Suprapubic skin (tissue), 3 donors: ENCODE measurements around the gene IL4I1.

Source experiments
- EP300 ChIP-seq: sonication (generic); formaldehyde crosslinking; IDR thresholded peaks from one replicate; pipeline ENCODE4 v1.6.1; 2017; ENCODE audit warnings: antibody characterized with exemption
- POLR2A ChIP-seq, 2 donors: fragments of 450-650 bp; IDR thresholded peaks; one replicate each; pipeline ENCODE4 v1.6.1; 2017; ENCODE audit warnings: antibody characterized with exemption in 2 of 2, mild to moderate bottlenecking in 2 of 2, moderate library complexity in 2 of 2
- TF ChIP-seq, protein P1 (sequence below), 2 donors: fragments of 200-600 bp in 1 of 2; fragments of 450-650 bp in 1 of 2; sonication (generic) in 1 of 2; IDR thresholded peaks; one replicate each; pipeline ENCODE4 v1.5.1; 2016 to 2019; ENCODE audit warnings: antibody characterized with exemption in 2 of 2, mild to moderate bottlenecking in 1 of 2, moderate library complexity in 1 of 2

DNA sequence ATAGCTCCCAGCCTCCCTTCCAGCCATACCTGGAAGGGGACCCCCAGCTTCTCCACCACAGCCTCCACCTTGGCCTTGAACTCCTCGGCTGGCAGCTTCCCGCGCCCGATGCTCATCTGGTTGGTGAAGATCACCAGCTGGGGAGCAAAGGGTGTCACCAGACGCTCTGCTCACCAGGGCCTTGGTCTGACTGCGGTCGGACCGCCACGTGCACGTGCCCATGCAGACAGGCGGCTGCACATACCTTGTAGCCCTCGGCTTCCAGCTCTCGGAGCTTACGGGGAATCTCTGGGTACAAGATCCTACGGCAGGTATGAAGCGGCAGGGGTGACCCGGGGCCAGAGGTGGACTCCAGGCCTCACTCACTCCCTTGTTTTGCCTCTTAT, 32.8 kb downstream of the IL4I1 start:
- TF ChIP-seq, protein P1, sequence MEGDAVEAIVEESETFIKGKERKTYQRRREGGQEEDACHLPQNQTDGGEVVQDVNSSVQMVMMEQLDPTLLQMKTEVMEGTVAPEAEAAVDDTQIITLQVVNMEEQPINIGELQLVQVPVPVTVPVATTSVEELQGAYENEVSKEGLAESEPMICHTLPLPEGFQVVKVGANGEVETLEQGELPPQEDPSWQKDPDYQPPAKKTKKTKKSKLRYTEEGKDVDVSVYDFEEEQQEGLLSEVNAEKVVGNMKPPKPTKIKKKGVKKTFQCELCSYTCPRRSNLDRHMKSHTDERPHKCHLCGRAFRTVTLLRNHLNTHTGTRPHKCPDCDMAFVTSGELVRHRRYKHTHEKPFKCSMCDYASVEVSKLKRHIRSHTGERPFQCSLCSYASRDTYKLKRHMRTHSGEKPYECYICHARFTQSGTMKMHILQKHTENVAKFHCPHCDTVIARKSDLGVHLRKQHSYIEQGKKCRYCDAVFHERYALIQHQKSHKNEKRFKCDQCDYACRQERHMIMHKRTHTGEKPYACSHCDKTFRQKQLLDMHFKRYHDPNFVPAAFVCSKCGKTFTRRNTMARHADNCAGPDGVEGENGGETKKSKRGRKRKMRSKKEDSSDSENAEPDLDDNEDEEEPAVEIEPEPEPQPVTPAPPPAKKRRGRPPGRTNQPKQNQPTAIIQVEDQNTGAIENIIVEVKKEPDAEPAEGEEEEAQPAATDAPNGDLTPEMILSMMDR (IDR thresholded peaks at IDR 0.05): no peak
- TF ChIP-seq POLR2A (IDR thresholded peaks at IDR 0.05): no peak
- TF ChIP-seq EP300: no peak
